NCI-H2029 (cell line): Measurements from ENCODE around the gene TTLL11.

Experiments used
- DNase-seq: peaks from one replicate; lab custom pipeline; 2025; lab: John Stamatoyannopoulos, UW

The TTLL11 gene

GRCh38 chr9:122110100-122110833 is 17.2 kb upstream of the TTLL11 start:
- DNase-seq = no peak

DNA sequence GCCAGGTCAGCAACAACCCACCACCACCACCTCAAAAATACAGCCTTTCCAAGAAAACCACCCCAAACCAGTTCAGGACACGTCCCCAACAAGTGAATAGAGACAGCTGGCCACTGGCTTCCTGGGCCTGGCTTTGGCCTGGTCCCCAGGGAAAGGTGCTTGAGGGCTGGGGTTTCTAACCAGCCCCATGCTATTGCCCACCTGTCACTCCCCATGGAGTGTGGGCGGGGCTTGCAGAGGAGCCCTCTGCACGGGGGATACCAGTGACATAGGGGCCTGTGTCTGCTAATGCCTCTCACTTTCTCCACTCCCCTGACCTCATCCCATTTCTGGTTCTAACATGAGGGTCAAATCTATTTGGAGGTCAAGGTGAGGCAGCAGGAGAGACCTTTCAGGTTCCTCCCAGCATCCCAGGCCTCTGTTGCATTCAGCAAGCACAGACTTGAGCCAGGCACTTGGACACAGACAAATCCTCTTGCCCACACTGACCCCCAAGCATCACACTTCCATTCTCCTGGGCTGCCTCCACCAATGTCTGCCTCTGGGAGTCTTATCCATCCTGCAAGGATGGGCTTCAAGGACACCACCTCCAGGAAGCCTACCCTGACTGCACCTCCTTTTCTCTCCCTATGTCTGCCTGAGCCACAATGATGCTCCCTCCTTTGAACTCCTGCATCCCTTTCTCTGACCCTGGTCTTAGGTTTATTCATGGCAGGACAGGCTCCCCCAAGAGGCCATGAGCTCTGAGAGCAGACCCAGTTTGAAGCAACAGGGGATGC is 16.1 kb upstream of the TTLL11 start:
- no peak for DNase-seq

GRCh38 chr9:122107291-122107805 is 14.2 kb upstream of the TTLL11 start:
- DNase-seq = no peak

- DNase-seq = no peak
Measured at GRCh38 chr9:122106576-122106975, 13.5 kb upstream of the TTLL11 start.

DNA sequence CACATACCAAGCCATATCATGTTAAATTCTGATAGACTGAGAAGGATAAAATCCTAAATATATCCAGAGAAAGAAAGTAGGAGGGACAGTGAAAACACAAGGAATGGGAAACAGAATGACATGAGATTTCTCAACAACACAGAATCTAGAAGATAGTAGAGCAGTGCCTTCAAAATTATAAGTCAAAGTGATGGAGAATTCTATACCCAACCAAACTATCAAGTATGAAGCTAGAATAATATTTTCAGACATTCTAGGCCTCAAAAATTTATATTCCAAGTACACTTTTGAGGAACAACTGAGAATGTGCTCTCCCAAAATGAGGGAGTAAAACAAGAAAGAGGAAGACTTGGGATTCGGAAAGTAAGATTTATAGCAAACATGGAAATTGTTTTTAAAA is 10.9 kb upstream of the TTLL11 start:
- DNase-seq = no peak

GRCh38 chr9:122102156-122102555 is 9.0 kb upstream of the TTLL11 start:
- DNase-seq = no peak

GRCh38 chr9:122100756-122101155 is 7.6 kb upstream of the TTLL11 start:
- no peak for DNase-seq

GRCh38 chr9:122099271-122099869 is 6.3 kb upstream of the TTLL11 start:
- peak; percentile 72 for DNase-seq

DNA sequence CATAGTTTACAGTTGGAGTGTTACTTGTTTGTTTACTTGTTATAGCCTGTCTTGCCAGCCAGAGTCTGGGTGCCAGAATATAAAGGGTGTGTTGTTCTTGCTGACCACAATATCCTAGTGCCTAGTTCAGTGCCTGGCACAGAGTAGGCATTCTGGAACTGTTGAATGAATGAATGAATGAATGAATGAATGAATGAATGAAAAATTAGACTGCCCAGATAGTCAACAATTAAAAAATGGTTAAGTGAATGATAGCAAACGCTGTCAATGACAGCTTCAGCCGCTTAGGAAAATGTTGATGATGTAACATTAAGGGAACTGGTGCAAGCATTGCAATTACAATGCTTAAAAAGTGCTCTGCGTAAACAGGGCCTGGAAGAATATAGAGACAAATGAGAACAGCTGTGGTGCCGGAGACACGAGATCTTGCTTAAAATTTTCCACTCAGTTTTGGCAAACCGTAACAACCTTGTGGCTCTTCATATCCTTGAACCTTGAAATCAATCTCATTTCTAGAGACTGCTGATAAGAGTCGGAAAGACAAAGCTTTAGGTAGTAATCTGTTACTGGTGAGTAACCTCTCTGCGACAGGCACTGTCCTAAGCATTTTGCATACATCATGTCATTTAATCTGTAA is 4.7 kb upstream of the TTLL11 start:
- no peak for DNase-seq

DNA sequence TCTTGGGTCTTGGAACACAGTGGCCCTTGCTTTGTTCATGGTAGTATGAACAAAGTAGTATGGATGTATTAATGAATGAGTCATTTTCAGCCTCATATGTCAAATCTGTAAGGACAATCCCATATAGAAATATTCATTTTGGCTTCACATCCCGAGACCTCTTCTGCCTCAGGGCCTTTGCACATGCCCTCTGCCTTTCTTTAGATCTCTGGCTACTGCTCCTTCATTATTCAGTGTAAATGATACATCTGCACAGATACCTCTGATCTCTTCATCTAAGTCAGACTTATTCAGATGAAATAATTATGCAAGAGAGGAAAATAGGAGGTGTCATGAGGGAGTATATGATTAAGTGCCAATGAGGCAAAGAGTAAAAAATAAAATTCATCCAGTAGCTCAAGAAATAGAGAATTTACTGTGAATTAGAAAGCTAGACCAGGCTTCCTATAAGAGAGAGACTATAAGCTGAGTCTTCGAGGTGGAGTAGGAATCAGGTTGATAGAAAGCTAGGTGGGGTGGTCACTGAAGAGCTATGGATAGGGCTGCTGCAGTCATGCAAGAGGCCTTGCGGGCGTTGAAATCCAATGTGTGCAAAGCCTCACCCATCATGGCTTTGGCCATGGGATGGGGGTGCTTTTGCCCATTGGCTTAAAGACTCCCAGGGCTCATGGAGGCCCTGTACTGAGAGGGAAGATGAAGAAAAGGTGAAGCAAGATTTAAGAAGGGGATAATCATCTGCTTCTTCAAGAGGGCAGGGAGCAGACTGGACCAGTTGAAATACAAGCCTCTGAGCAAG is 3.7 kb upstream of the TTLL11 start:
- DNase-seq = no peak

DNA sequence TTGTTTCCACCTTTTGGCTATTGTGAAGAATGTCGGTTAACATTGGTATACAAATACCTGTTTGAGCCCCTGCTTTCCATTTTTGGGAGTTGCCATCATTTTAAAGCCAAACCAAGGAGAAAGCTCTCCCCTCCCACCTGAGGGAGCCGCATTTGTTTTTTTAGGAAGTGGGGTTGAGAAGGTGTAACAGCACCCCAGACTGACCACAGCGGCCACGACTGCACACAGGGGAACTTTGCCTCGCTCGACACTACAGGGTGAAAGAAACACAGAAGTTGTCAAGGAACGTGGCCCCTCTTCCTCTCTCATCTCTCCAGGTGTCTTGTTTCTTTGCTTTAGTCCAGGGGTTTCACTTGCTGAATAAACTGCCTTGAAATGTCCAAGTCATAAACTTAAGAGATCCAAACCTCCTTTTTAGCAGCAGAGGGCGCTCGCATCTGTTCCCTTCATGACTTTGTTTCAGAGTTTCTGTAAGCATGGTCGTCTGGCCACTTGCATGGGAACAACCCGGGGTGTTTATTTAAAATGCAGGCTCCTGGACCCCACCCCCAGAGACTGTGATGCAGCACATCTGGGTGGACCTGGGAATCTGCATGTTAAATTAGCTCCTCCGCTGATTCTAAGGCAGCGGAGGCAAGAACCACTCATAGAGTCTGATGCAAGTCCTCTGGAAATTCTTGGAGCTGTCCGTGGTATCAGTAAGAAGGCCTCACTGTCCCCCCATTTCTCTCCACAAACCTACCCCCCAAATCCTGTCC is 2.1 kb upstream of the TTLL11 start:
- DNase-seq = no peak

- DNase-seq = no peak
Measured at GRCh38 chr9:122091682-122092592, 1.2 kb downstream of the TTLL11 start.

GRCh38 chr9:122090981-122091380 is 2.1 kb downstream of the TTLL11 start:
- DNase-seq = no peak

GRCh38 chr9:122090287-122090883 is 2.7 kb downstream of the TTLL11 start:
- no peak for DNase-seq

DNA sequence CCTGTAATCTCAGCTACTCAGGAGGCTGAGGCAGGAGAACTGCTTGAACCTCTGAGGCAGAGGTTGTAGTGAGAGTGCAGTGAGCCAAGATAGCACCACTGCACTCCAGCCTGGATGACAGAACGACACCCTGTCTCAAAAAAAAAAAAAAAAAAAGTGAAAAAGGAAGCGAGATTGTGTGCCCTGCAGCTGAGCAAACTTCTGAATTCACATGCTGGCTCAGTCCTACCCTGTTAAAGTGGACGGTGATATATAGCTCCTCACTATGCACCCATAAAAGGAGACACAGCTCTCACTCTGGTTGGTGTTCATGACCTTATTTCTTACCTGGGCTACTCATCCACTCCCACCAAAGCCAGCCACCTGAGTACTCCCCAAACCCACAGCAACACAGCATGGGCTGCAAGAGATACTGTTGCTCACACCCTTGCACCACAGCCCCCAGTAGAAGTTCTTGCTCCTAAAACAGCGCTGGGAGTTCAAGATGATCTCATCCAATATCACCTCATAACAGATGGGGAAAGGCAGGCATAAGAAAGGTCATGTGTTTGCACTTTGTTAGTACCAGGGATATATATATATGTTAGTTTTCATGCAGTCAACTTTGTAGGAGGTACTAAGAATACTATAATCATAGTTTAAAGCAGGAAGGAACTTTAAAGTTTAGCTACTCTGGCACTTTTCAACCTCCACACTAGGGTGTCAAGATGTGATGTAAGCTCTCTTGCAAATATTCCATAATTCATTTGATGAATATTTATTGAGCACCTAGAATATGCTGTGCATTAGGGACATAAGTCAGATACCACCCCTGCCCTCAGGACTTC is 4.0 kb downstream of the TTLL11 start:
- DNase-seq = peak; percentile 28

DNA sequence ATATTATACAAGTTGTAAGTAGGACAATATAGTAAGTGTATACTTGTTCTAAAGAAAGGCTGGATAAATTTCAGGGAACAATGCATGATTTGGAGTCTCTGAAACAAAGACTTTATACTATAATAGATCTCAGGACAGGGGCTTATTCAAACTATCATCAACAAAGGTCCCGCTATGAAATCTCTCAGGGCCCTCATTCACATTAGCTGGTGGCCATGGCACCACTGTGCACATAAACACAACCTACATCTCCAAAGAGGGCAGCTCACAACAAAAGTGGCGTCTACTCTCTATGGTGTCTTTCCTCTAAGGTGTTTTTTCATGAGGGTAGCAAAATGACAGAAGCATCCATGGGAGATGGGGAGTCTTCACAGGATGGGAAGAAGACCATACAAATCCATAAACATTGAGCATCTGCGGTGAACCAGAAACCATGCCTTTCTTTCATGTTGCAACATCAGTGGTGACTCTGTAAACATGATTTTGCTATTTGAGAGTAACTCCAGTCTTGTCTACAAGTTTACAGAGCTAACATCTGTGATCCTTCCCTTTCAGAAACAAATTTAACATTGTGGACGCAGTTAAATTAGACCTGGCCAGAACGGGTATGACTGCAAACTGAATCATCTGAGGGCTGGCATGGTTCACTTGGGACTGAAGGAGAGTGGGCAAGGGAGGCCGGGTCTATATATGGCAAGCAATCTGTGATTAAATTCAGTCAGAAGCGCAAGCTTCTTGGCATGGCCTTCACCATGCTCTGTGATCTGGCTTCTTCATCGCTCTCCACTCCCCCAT is 5.5 kb downstream of the TTLL11 start:
- DNase-seq = no peak

- no peak for DNase-seq
Measured at GRCh38 chr9:122086873-122087272, 6.2 kb downstream of the TTLL11 start.

DNA sequence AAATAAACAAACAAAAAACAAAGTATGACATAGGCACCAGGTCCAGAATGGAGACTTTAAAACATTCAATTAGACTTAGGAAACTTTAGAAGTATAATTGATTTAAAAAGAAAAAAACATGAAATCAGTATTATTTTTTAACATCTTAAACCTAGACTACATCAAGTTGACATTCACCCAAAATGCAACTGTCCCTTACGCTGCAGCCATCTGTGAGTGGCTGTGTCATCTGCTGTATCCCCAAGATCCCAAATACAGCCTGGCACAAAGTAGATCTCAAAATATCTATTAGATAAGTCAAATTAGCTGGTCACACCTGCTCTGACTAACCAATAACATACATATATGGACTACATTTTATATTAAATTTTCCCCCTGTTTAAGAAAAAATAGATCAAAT is 7.8 kb downstream of the TTLL11 start:
- no peak for DNase-seq
